Lower lobe of right lung (tissue), 2 donors: ENCODE data around the gene MYLK2. TPM values are rescaled to one million over a fixed set of nuclear protein-coding genes. Genes with fewer than 3 reads are reported as not detected.

Source experiments
- ATAC-seq, 2 donors: fragments of 200-7000 bp; cut with Tn5 transposase; one replicate each; pipeline ENCODE4 v1.9.1; 2020 to 2022; ENCODE audit warnings: mild to moderate bottlenecking in 2 of 2, moderate library complexity in 2 of 2
- DNase-seq: peaks from one replicate; pipeline ENCODE4 v3.0.0-alpha.2; 2020
- H3K27ac ChIP-seq: fragments of 200-600 bp; one replicate; pipeline ENCODE4 v1.8.0; 2022
- H3K27me3 ChIP-seq: fragments of 200-600 bp; one replicate; pipeline ENCODE4 v1.8.0; 2022; ENCODE audit warnings: low read depth
- H3K36me3 ChIP-seq: fragments of 200-600 bp; one replicate; pipeline ENCODE4 v1.8.0; 2022; ENCODE audit warnings: mild to moderate bottlenecking
- H3K4me1 ChIP-seq: fragments of 200-600 bp; one replicate; pipeline ENCODE4 v1.8.0; 2022
- H3K4me3 ChIP-seq: fragments of 200-600 bp; one replicate; pipeline ENCODE4 v1.8.0; 2022; ENCODE audit warnings: mild to moderate bottlenecking
- H3K9me3 ChIP-seq: fragments of 200-600 bp; one replicate; pipeline ENCODE4 v1.8.0; 2022
- CTCF ChIP-seq: fragments of 200-600 bp; IDR thresholded peaks from one replicate; pipeline ENCODE4 v1.8.0; 2022; ENCODE audit warnings: antibody characterized with exemption, mild to moderate bottlenecking
- intact Hi-C: fragments of 100-400 bp; cut with DNase I; formaldehyde crosslinking; loops from one replicate; pipeline ENCODE4 v1.11.0; 2022
- total RNA-seq: library from RNA; stranded (reverse); fragmentation: NEBNext Ultra II Directional; extraction: Animal tissue kit (Norgen Biotek cat#: 25700); gene quantifications from one replicate; pipeline ENCODE4 v1.2.1, GENCODE V29; 2021
- donor health status: DM: no; HTN: yes; CAD: no; lungs with severe emphysema.

Gene MYLK2
- total RNA-seq, 1 donor from 2014 or later, result not detected

GRCh38 chr20:31875671-31876070, 56.5 kb downstream of the MYLK2 start:
- DNase-seq, result no peak
- Histone ChIP-seq H3K4me3 (no peak overlapping the region), H3K36me3 (no peaks in the 10 kb centered on the region), H3K9me3 (no peaks in the 10 kb centered on the region), H3K4me1 (peaks cover 10% of the 10 kb centered on the region), H3K27ac (no peak overlapping the region), H3K27me3 (peaks cover 2% of the 10 kb centered on the region)
- TF ChIP-seq CTCF, result no peak
- no peak for ATAC-seq
- intact Hi-C loops, result no loop called here

- no peak overlapping the region for H3K27ac ChIP-seq
- H3K4me1 ChIP-seq, result peaks cover 5% of the 10 kb centered on the region
- no peak for ATAC-seq
- intact Hi-C loops, result no loop called here
- no peak for DNase-seq
- no peaks in the 10 kb centered on the region for H3K9me3 ChIP-seq
- H3K4me3 ChIP-seq, result no peak overlapping the region
- TF ChIP-seq CTCF, result no peak
- no peaks in the 10 kb centered on the region for H3K36me3 ChIP-seq
- no peaks in the 10 kb centered on the region for H3K27me3 ChIP-seq
Measured at GRCh38 chr20:31877684-31878083, 58.5 kb downstream of the MYLK2 start.

- peak; percentile 9 for TF ChIP-seq CTCF
- Histone ChIP-seq H3K4me1 (peaks cover 5% of the 10 kb centered on the region), H3K27me3 (no peaks in the 10 kb centered on the region), H3K4me3 (peak overlapping the region; percentile 69), H3K9me3 (no peaks in the 10 kb centered on the region), H3K27ac (peak overlapping the region; percentile 82), H3K36me3 (no peaks in the 10 kb centered on the region)
- DNase-seq (peak; percentile 99), ATAC-seq (peak; percentile 99 to 100)
- intact Hi-C loops, result no loop called here
Measured at GRCh38 chr20:31879143-31879987, 60.2 kb downstream of the MYLK2 start.

- no peaks in the 10 kb centered on the region for H3K36me3 ChIP-seq
- no peaks in the 10 kb centered on the region for H3K9me3 ChIP-seq
- ATAC-seq, result no peak
- intact Hi-C loops, result no loop called here
- no peak overlapping the region for H3K4me3 ChIP-seq
- H3K27ac ChIP-seq, result no peak overlapping the region
- DNase-seq, result no peak
- no peak for TF ChIP-seq CTCF
- H3K4me1 ChIP-seq, result peaks cover 5% of the 10 kb centered on the region
- H3K27me3 ChIP-seq, result no peaks in the 10 kb centered on the region
Measured at GRCh38 chr20:31881945-31882344, 62.8 kb downstream of the MYLK2 start.

- Histone ChIP-seq H3K36me3 (no peaks in the 10 kb centered on the region), H3K4me1 (peaks cover 5% of the 10 kb centered on the region), H3K4me3 (no peak overlapping the region), H3K9me3 (no peaks in the 10 kb centered on the region), H3K27me3 (no peaks in the 10 kb centered on the region), H3K27ac (no peak overlapping the region)
- DNase-seq (no peak), ATAC-seq (no peak)
- intact Hi-C loops, result no loop called here
- no peak for TF ChIP-seq CTCF
Measured at GRCh38 chr20:31883829-31884228, 64.7 kb downstream of the MYLK2 start.

Other genes starting within 250 kb of the MYLK2 start
- 196 TPM for gene ID1, start 214.1 kb upstream of the MYLK2 start, total RNA-seq
- gene COX4I2, start 181.4 kb upstream of the MYLK2 start, total RNA-seq, result 17.1 TPM
- gene BCL2L1, start 96.5 kb upstream of the MYLK2 start, total RNA-seq, result 126 TPM
- 1.9 TPM for gene TPX2, start 80.1 kb upstream of the MYLK2 start, total RNA-seq
- 1.1 TPM for gene FOXS1, start 26.2 kb downstream of the MYLK2 start, total RNA-seq
- 0.80 TPM for gene DUSP15, start 51.2 kb downstream of the MYLK2 start, total RNA-seq
- 5.9 TPM for gene TTLL9, start 51.3 kb downstream of the MYLK2 start, total RNA-seq
- 9.4 TPM for gene PDRG1, start 132.7 kb downstream of the MYLK2 start, total RNA-seq
- gene XKR7, start 148.8 kb downstream of the MYLK2 start, total RNA-seq, result 0.06 TPM
- 18.8 TPM for gene CCM2L, start 191.1 kb downstream of the MYLK2 start, total RNA-seq
- gene HCK, start 232.9 kb downstream of the MYLK2 start, total RNA-seq, result 99.9 TPM